NCI-H1694 treated with DMSO at 0.1 percent for 48 hours (cell line): Measurements from ENCODE around the gene CD81.

ENCODE experiments used
- DNase-seq: peaks from one replicate; lab custom pipeline; 2025; lab: John Stamatoyannopoulos, UW

Gene CD81

GRCh38 chr11:2421226-2421994, 44.3 kb downstream of the CD81 start:
- DNase-seq: no peak

DNA sequence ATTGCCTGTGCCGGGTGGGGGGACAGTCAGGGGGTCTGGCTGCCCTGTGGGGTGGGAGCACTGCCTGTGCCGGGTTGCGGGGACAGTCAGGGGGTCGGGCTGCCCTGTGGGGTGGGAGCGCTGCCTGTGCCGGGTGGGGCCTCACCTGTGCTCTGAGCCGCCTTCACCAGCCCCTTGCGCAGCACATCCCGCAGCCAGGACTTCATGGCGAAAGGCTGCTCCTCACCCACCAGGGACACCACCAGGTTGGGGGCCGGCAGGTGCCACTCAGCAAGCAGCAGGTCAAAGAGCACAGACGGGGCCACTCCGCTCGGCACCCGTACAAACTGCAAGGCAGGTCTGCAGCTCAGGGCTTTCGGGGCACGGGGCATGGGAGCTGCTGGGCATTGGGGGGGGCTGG, 44.9 kb downstream of the CD81 start:
- DNase-seq: no peak

DNA sequence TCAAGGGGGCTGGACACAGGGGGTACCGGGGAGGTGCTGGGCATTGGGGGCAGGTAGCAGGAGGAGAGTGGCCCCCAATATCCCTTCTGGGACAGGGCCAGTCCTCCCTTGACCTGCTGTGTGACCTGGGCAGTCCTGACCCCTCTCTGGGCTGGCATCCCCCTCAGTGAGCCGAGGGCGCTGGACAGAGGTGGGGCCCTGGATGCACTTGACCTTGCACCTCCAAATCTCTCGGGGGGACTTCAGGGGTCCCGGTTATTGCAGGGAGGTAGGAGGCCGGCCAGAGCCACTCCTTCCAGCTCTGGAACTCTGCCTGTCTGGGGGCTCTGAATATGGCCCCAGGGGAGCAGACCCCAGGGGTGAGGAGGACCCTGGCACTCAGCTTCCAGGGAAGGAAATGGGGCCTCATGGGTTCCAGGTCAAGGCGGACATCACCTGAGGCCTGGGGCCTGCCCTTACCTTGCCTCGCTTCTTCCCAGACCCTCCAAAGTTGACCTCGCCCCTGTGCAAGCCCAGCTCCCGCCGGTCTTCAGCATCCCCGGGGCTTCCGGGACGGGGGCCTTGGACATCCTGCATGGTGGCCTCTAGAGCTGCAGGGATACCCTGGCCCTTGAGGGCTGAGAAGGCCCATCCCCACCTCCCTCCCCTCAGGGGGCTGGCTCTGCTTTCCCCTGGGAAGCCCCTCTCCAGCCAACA, 45.5 kb downstream of the CD81 start:
- no peak for DNase-seq

- no peak for DNase-seq
Measured at GRCh38 chr11:2423157-2424025, 46.3 kb downstream of the CD81 start.

DNA sequence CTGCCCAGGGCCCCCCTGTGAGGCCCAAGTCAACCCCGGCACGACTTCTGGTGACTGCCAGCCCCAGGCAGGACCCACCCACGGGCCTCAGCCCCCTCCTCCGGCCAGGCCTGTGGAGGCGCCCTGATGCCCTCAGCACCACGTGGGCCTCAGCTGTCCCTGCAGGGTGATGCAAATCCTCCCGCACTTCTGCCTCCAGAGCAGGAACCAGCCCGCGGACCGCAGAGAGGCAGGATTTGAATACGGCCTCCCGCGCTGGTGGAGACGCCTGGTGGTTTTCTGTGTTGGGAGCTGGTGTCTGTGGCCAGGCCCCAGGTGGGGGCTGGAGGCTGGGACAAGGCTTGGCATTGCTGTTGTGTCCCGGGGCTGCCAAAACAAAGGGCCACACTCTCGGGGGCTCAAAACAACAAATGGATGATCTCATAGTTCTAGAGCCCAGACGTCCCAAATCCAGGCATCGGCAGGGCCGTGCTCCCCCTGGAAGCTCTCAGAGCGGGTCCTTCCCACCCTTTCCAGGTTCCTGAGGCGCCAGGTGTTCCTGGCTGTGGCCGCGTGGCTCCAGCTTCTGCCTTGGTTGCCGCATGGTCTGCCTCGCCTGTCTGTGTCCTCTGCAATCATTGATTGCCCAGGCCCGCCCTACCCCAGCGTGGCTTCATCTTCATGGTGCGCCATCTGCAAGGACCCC, 47.8 kb downstream of the CD81 start:
- no peak for DNase-seq

- no peak for DNase-seq
Measured at GRCh38 chr11:2425506-2425905, 48.4 kb downstream of the CD81 start.

- DNase-seq: no peak
Measured at GRCh38 chr11:2426221-2426620, 49.1 kb downstream of the CD81 start.

GRCh38 chr11:2426826-2427521, 49.9 kb downstream of the CD81 start:
- no peak for DNase-seq

GRCh38 chr11:2427721-2428321, 50.7 kb downstream of the CD81 start:
- no peak for DNase-seq

DNA sequence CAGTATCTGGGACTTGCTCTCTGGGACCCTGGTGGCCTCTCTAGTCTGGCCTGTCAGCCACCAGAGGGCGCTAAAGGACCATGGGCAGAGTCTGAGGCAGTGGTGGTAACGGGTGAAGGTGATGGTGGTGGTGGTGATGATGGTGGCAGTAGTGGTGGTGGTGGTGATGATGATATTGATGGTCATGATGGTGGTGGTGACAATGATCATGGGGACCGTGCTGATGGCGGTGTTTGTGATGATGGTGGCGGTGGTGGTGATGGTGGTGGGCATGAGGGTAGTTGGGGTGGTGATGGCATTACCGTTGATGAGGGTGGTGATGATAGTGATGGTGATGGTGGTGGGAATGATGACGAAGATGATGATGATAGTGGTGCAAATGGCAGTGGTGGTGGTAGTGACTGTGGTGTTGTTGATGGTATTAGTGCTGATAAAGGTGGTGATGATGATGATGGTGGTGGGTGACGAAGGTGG, 51.2 kb downstream of the CD81 start:
- peak; percentile 5 for DNase-seq

DNA sequence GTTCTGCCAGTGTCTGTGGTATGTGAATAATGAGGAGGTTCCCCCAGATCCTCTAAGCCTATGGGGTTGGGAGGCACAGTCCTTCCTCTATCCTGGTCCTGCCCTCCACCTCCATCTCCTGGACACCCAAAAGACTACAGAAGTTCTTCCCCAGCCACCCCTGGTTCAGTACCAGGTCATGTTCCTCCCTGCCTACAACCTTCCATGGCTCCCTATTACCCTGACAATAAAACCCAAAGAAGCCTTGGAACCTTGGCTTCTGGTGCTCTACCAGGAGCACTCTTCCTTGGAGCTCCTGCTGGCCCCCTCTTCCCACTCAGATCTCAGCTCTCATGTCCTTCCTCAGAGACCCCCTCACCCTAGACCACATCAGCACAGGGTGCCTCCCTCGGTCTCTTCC, 54.3 kb downstream of the CD81 start:
- DNase-seq: no peak

DNA sequence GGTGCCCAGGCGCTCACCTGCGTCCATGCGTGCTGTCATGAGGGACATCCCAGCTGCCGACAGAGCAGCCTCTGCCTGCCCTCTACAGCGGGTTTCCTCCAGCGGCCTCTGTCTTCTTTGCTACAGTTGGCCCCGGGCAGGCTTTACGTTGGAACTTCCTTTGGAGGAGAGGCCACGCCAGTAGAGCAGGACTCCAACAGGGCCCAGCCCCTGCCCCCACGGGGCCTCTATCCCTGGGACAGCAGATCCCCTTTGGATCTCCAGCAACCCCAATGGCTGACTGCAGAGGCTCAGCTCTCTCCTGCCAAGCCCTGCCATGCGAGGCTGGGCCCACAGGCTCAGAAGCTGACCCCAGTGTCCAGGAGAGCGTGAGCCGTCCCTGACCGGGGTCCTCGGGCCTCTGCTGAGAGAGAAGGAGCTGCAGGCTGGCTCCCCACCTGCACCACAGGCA, 55.1 kb downstream of the CD81 start:
- no peak for DNase-seq

GRCh38 chr11:2432628-2433071, 55.5 kb downstream of the CD81 start:
- no peak for DNase-seq

DNA sequence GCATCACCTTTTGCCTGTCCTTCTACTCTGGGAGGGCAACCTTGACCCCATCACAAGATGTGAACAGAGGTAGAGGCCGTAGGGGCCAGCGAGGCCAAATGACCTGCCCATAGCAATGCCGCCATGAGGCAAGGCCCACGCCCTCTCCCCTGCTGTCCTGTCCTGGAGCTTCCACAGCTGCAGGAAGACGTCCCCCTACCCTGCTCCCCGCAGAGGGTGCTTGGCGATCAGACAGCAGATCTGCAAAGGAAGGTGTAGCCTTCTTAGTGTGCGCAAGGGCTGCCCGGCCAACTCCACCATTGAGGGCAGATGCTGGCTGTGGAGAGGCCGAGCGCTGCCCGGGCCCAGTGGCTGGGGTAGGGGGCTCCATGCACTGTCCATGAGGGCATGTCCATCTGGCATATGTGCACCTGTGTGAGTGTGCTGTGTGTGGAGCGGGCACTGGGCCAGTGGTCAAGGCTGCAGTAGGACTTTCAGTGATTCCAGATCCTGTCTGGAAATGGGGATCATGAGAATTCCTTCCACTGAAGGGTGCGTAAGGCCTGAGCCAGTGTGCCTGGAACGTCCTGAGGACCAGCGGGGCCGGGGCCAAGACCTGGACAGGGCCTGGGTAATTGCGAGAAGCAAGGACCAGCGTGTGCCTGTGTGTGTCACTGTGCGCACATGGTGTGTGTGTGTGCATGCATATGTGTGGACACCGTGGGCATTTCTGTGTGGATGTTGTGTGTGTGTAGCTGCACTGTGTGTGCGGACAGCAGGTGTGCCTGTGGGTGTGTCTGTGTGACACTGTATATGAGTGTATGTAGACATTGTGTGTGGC, 56.2 kb downstream of the CD81 start:
- DNase-seq: no peak

DNA sequence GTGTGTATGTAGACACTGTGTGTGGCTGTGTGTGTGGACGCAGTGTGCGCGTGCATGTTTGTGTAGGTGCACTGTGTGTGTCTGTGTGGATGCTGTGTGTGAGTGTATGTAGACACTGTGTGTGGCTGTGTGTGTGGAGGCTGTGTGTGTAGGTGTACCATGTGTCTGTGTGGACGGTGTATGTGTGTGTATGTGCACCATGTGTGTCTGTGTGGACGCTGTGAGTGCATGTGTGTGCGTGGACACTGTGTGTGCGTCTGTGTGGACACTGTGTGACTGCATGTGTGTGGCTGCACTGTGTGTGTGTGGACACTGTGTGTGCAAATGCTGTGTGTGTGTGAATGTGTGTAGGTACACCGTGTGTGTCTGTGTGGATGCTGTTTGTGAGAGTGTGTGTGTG, 56.9 kb downstream of the CD81 start:
- DNase-seq: no peak

- no peak for DNase-seq
Measured at GRCh38 chr11:2434506-2435255, 57.6 kb downstream of the CD81 start.

DNA sequence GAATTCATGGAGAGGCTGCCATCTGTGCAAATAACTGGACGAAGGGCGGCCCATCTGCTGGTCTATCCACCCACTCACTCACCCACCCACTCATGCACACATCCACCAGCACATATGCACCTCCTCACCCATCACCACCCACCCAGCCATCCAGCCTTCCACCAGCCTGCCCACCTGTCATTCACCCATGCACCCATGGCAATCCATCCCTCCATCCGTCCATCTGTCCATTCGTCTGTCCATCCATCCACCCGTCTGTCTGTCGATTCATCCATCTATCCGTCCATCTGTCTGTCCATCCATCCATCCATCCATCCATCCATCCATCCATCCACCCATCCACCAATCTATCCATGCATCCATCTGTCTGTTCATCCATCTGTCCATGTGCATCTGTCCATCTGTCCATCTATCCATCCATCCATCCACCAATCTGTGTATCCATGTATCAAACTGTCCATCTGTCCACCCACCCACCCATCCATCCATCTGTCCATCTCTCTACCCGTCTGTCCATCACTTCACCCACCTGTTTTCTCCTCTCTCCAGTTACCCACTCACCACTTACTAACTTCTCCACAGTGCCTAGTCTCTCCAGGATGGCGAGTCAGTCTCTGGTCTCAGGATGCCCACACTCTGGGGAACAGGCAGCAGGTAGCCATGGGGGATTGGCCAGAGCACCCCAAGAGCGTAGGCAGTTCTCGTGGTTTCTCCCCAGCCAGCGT, 58.3 kb downstream of the CD81 start:
- no peak for DNase-seq

DNA sequence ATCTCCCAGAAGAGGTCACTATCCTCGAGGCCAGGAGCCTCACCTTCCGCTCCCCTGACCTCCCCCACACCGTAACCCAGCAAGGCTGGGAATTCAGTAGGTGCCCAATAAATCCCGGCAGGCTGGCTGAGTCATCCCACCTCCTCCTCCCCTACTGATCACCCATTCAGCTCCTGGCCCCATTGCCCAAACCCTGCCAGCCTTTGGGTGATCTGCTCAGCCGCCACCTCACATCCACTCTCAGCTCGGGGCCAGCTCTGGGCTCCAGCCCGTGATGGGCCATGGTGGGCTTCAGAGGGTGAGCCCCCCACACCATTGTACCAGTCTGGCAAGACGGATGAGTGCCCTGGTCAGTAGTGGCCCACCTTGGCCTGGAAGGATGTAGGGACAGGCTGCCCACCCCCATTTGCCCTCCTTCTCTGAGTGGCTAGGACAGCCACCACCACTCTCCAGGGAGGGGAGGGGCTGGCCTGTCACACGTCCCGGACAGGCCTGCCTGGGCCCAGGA, 59.0 kb downstream of the CD81 start:
- no peak for DNase-seq
